Measurements from ENCODE around the gene LIN52. TPM values are rescaled to one million over a fixed set of nuclear protein-coding genes. Genes with fewer than 3 reads are reported as not detected.

LIN52 gene
- total RNA-seq, 4 donors from 2014 or later, result 5.6 to 11.3 (median 10.8) TPM

GRCh38 chr14:74244115-74244514 lies 159.4 kb downstream of the LIN52 start:
- no peak for DNase-seq (ENCODE audit: low spot score)
- ATAC-seq (ENCODE audit: low FRiP score), result no peak
- no peak for TF ChIP-seq CTCF (IDR thresholded peaks at IDR 0.05)

GRCh38 chr14:74245292-74245691 lies 160.5 kb downstream of the LIN52 start:
- no peak for ATAC-seq (ENCODE audit: low FRiP score)
- no peak for TF ChIP-seq CTCF (IDR thresholded peaks at IDR 0.05)
- DNase-seq (ENCODE audit: low spot score), result no peak

- TF ChIP-seq CTCF (IDR thresholded peaks at IDR 0.05), result no peak
- no peak for ATAC-seq (ENCODE audit: low FRiP score)
Measured at GRCh38 chr14:74246542-74246941, 161.8 kb downstream of the LIN52 start.

GRCh38 chr14:74248017-74248416 lies 163.3 kb downstream of the LIN52 start:
- no peak for ATAC-seq (ENCODE audit: low FRiP score)
- no peak for TF ChIP-seq CTCF (IDR thresholded peaks at IDR 0.05)
- no peak for DNase-seq (ENCODE audit: low spot score)

More at GRCh38 chr14:74246542-74246941, 161.8 kb downstream of the LIN52 start:
- no peak for DNase-seq (ENCODE audit: low spot score)

GRCh38 chr14:74249433-74250375 lies 164.9 kb downstream of the LIN52 start:
- TF ChIP-seq CTCF (IDR thresholded peaks at IDR 0.05), result no peak
- DNase-seq (ENCODE audit: low spot score) (no peak), ATAC-seq (ENCODE audit: low FRiP score) (no peak)

Small RNA genes within 50 kb of the gene (small RNA-seq; reads per million reads assigned to genes)
- gene AC006349.1, result not detected
- not detected for gene RN7SL530P

Other genes starting within 250 kb of the LIN52 start
- 10 to 100 TPM in 1 of 4 donors, 1 to 10 TPM in 3; 3.8 to 10.7 (median 4.9) TPM for gene PTGR2, start 233.1 kb upstream of the LIN52 start, total RNA-seq
- gene ZNF410, start 198.1 kb upstream of the LIN52 start, total RNA-seq, result 10 to 100 TPM; 39.7 to 71.7 (median 54.1) TPM
- gene FAM161B, start 134.9 kb upstream of the LIN52 start, total RNA-seq, result 1 to 10 TPM; 1.8 to 6.5 (median 3.1) TPM
- gene COQ6, start 134.7 kb upstream of the LIN52 start, total RNA-seq, result 10 to 100 TPM; 17.8 to 57.2 (median 27.4) TPM
- 10 to 100 TPM in 3 of 4 donors, 1 to 10 TPM in 1; 6.8 to 12.7 (median 12.0) TPM for gene ENTPD5, start 65.7 kb upstream of the LIN52 start, total RNA-seq
- gene BBOF1, start 65.6 kb upstream of the LIN52 start, total RNA-seq, result 10 to 100 TPM in 1 of 4 donors, 1 to 10 TPM in 3; 4.0 to 10.4 (median 5.7) TPM
- gene ALDH6A1, start 503 bp upstream of the LIN52 start, total RNA-seq, result 10 to 100 TPM; 42.8 to 70.4 (median 59.8) TPM
- not detected for gene VSX2, start 154.5 kb downstream of the LIN52 start, total RNA-seq
- gene ABCD4, start 218.0 kb downstream of the LIN52 start, total RNA-seq, result 10 to 100 TPM; 28.2 to 62.1 (median 48.3) TPM

Data from omental fat pad (tissue), 4 donors.